HG02642 (cell line): ENCODE results near the gene MYRFL.

ENCODE experiments used
- ATAC-seq: cut with Tn5 transposase; IDR thresholded peaks from one replicate; pipeline ENCODE4 v1.9.1; 2021; ENCODE audit warnings: mild to moderate bottlenecking; ENCODE audit not compliant: unreplicated experiment, poor library complexity

MYRFL gene

GRCh38 chr12:69927164-69927563, 102.1 kb downstream of the MYRFL start:
- ATAC-seq = no peak

- no peak for ATAC-seq
Measured at GRCh38 chr12:69929125-69929524, 104.1 kb downstream of the MYRFL start.

- ATAC-seq = no peak
Measured at GRCh38 chr12:69929531-69929930, 104.5 kb downstream of the MYRFL start.

- ATAC-seq = no peak
Measured at GRCh38 chr12:69931569-69931968, 106.5 kb downstream of the MYRFL start.

- ATAC-seq = no peak
Measured at GRCh38 chr12:69932154-69932553, 107.1 kb downstream of the MYRFL start.

- ATAC-seq = peak; percentile 52
Measured at GRCh38 chr12:69932676-69933552, 107.9 kb downstream of the MYRFL start.

GRCh38 chr12:69934011-69934410, 109.0 kb downstream of the MYRFL start:
- ATAC-seq = no peak

- ATAC-seq = no peak
Measured at GRCh38 chr12:69935651-69936100, 110.6 kb downstream of the MYRFL start.

- ATAC-seq = no peak
Measured at GRCh38 chr12:69936214-69936731, 111.2 kb downstream of the MYRFL start.

- no peak for ATAC-seq
Measured at GRCh38 chr12:69936766-69937165, 111.7 kb downstream of the MYRFL start.

- ATAC-seq = no peak
Measured at GRCh38 chr12:69947123-69947522, 122.1 kb downstream of the MYRFL start.

- ATAC-seq = no peak
Measured at GRCh38 chr12:69947897-69948296, 122.9 kb downstream of the MYRFL start.

- ATAC-seq = no peak
Measured at GRCh38 chr12:69948851-69949250, 123.8 kb downstream of the MYRFL start.

- ATAC-seq = no peak
Measured at GRCh38 chr12:69949311-69950002, 124.4 kb downstream of the MYRFL start.

- no peak for ATAC-seq
Measured at GRCh38 chr12:69951108-69951507, 126.1 kb downstream of the MYRFL start.

- no peak for ATAC-seq
Measured at GRCh38 chr12:69952890-69953289, 127.9 kb downstream of the MYRFL start.

- ATAC-seq = no peak
Measured at GRCh38 chr12:69961246-69961645, 136.2 kb downstream of the MYRFL start.

- ATAC-seq = no peak
Measured at GRCh38 chr12:69966409-69966808, 141.4 kb downstream of the MYRFL start.

- no peak for ATAC-seq
Measured at GRCh38 chr12:69966839-69967238, 141.8 kb downstream of the MYRFL start.

GRCh38 chr12:69969011-69969410, 144.0 kb downstream of the MYRFL start:
- no peak for ATAC-seq

GRCh38 chr12:69972136-69972535, 147.1 kb downstream of the MYRFL start:
- no peak for ATAC-seq
